ENCODE data around the gene EID2B. TPM values are rescaled to one million over a fixed set of nuclear protein-coding genes. Genes with fewer than 3 reads are reported as not detected.
A peak's percentile ranks its signal among the peaks of the same experiment; 100 is the strongest.

The EID2B gene
- total RNA-seq, 2 donors from 2014 or later = 3.0 to 4.6 TPM

GRCh38 chr19:39509233-39509632, 23.4 kb downstream of the EID2B start:
- ATAC-seq = no peak

GRCh38 chr19:39508629-39509028, 24.0 kb downstream of the EID2B start:
- Mint-ChIP-seq H3K9me3 (no peaks in the 10 kb centered on the region), H3K27ac (no peak overlapping the region), H3K36me3 (peaks cover 13 to 15% of the 10 kb centered on the region in 2 donors)
- ATAC-seq = no peak
- no peak for DNase-seq (ENCODE audit: low spot score in 2 of 2)

More at GRCh38 chr19:39509233-39509632, 23.4 kb downstream of the EID2B start:
- H3K36me3 Mint-ChIP-seq = peaks cover 13 to 15% of the 10 kb centered on the region in 2 donors
- H3K27ac Mint-ChIP-seq = no peak overlapping the region
- no peaks in the 10 kb centered on the region for H3K9me3 Mint-ChIP-seq
- DNase-seq (ENCODE audit: low spot score in 2 of 2) = no peak

- DNase-seq (ENCODE audit: low spot score in 2 of 2) (no peak), ATAC-seq (no peak)
- no peaks in the 10 kb centered on the region for H3K9me3 Mint-ChIP-seq
- peaks cover 13 to 15% of the 10 kb centered on the region in 2 donors for H3K36me3 Mint-ChIP-seq
- H3K27ac Mint-ChIP-seq = no peak overlapping the region
These were observed 24.8 kb downstream of the EID2B start for GRCh38 chr19:39507715-39508364.

GRCh38 chr19:39506944-39507714, 25.5 kb downstream of the EID2B start:
- DNase-seq (ENCODE audit: low spot score in 2 of 2) (peak in 1 of 2 donors; percentile 67), ATAC-seq (peak; percentile 71 to 79)
- H3K36me3 Mint-ChIP-seq = peaks cover 13 to 15% of the 10 kb centered on the region in 2 donors
- H3K27ac Mint-ChIP-seq = no peak overlapping the region
- no peaks in the 10 kb centered on the region for H3K9me3 Mint-ChIP-seq

GRCh38 chr19:39506598-39506943, 26.1 kb downstream of the EID2B start:
- Mint-ChIP-seq H3K27ac (no peak overlapping the region), H3K9me3 (no peaks in the 10 kb centered on the region), H3K36me3 (peaks cover 13 to 15% of the 10 kb centered on the region in 2 donors)
- ATAC-seq (no peak), DNase-seq (ENCODE audit: low spot score in 2 of 2) (no peak)

GRCh38 chr19:39502640-39503417, 29.8 kb downstream of the EID2B start:
- DNase-seq (ENCODE audit: low spot score in 2 of 2) (peak; percentile 70 to 93), ATAC-seq (peak; percentile 57 to 70)
- no peaks in the 10 kb centered on the region for H3K9me3 Mint-ChIP-seq
- no peak overlapping the region for H3K27ac Mint-ChIP-seq
- H3K36me3 Mint-ChIP-seq = peaks cover 16 to 23% of the 10 kb centered on the region in 2 donors

- Mint-ChIP-seq H3K36me3 (peaks cover 10 to 18% of the 10 kb centered on the region in 2 donors), H3K9me3 (no peaks in the 10 kb centered on the region), H3K27ac (no peak overlapping the region)
- DNase-seq (ENCODE audit: low spot score in 2 of 2) (no peak), ATAC-seq (no peak)
These were observed 31.3 kb downstream of the EID2B start for GRCh38 chr19:39501340-39501739.

- Mint-ChIP-seq H3K9me3 (no peaks in the 10 kb centered on the region), H3K36me3 (peaks cover 7 to 15% of the 10 kb centered on the region in 2 donors), H3K27ac (no peak overlapping the region)
- DNase-seq (ENCODE audit: low spot score in 2 of 2) (no peak), ATAC-seq (no peak)
These were observed 32.1 kb downstream of the EID2B start for GRCh38 chr19:39500543-39500942.

GRCh38 chr19:39499932-39500331, 32.7 kb downstream of the EID2B start:
- DNase-seq (ENCODE audit: low spot score in 2 of 2) = no peak
- no peak for ATAC-seq
- Mint-ChIP-seq H3K27ac (no peak overlapping the region), H3K9me3 (no peaks in the 10 kb centered on the region), H3K36me3 (peaks cover 7 to 13% of the 10 kb centered on the region in 2 donors)

- Mint-ChIP-seq H3K9me3 (no peaks in the 10 kb centered on the region), H3K27ac (no peak within 1 kb of the TSS), H3K36me3 (peaks cover 7 to 13% of the 10 kb centered on the region in 2 donors)
- no peak for DNase-seq (ENCODE audit: low spot score in 2 of 2)
- peak in 1 of 2 donors; percentile 32 for ATAC-seq
These were observed 33.6 kb downstream of the EID2B start, which contains the start of gene DLL3 for GRCh38 chr19:39498798-39499642. Gene DLL3 (plus strand): TSS chr19:39498947. CDS start chr19:39498975, 28 bp downstream.

- ATAC-seq (peak; percentile 36 to 62), DNase-seq (ENCODE audit: low spot score in 2 of 2) (no peak)
- peaks cover 7 to 13% of the 10 kb centered on the region in 2 donors for H3K36me3 Mint-ChIP-seq
- H3K27ac Mint-ChIP-seq = no peak overlapping the region
- H3K9me3 Mint-ChIP-seq = no peaks in the 10 kb centered on the region
These were observed 34.5 kb downstream of the EID2B start for GRCh38 chr19:39497996-39498797.

- no peak for ATAC-seq
- Mint-ChIP-seq H3K27ac (no peak overlapping the region), H3K9me3 (no peaks in the 10 kb centered on the region), H3K36me3 (peaks cover 7 to 13% of the 10 kb centered on the region in 2 donors)
- no peak for DNase-seq (ENCODE audit: low spot score in 2 of 2)
These were observed 35.0 kb downstream of the EID2B start for GRCh38 chr19:39497701-39497995.

GRCh38 chr19:39496063-39496462, 36.6 kb downstream of the EID2B start:
- no peak for DNase-seq (ENCODE audit: low spot score in 2 of 2)

GRCh38 chr19:39494661-39495060, 38.0 kb downstream of the EID2B start:
- no peak overlapping the region for H3K27ac Mint-ChIP-seq

More at GRCh38 chr19:39496063-39496462, 36.6 kb downstream of the EID2B start:
- H3K27ac Mint-ChIP-seq = no peak overlapping the region
- peaks cover 7 to 13% of the 10 kb centered on the region in 2 donors for H3K36me3 Mint-ChIP-seq
- ATAC-seq = no peak
- no peaks in the 10 kb centered on the region for H3K9me3 Mint-ChIP-seq

GRCh38 chr19:39492788-39493187, 39.9 kb downstream of the EID2B start:
- peaks cover 6 to 8% of the 10 kb centered on the region in 2 donors for H3K36me3 Mint-ChIP-seq
- DNase-seq (ENCODE audit: low spot score in 2 of 2) = no peak
- no peak for ATAC-seq
- H3K9me3 Mint-ChIP-seq = no peaks in the 10 kb centered on the region
- H3K27ac Mint-ChIP-seq = no peak overlapping the region

More at GRCh38 chr19:39494661-39495060, 38.0 kb downstream of the EID2B start:
- Mint-ChIP-seq H3K36me3 (peaks cover 3 to 9% of the 10 kb centered on the region in 2 donors), H3K9me3 (no peaks in the 10 kb centered on the region)
- no peak for DNase-seq (ENCODE audit: low spot score in 2 of 2)
- ATAC-seq = no peak
